Activated naive CD8-positive, alpha-beta T cell treated with anti-CD3 and anti-CD28 coated beads, Interleukin-2, amount 10 ng/mL, durations not matched to agents 7 days and 5 days (primary cell): Measurements from ENCODE around the gene PERM1. TPM values are rescaled to one million over a fixed set of nuclear protein-coding genes. Genes with fewer than 3 reads are reported as not detected.
"Not testable (repeated sequence)": the region's sequence is repeated elsewhere in the genome, so short reads cannot be mapped to it uniquely, and the experiment has no call there.

Source experiments
- ATAC-seq: fragments of 150-1000 bp; cut with Tn5 transposase; one replicate; pipeline ENCODE4 v1.10.0; 2021; ENCODE audit warnings: low read depth, moderate library complexity
- POLR2A ChIA-PET: fragments of 350-600 bp; sonication (Branson Sonifier 250); formaldehyde crosslinking; loops from one replicate; lab custom pipeline; 2021; ENCODE audit warnings: antibody characterized with exemption; lab: Charles Lee
- DNase-seq: peaks from one replicate; pipeline ENCODE4 v3.0.0; 2021
- H3K27ac Mint-ChIP-seq: one replicate; pipeline ENCODE4 v1.8.0; 2022; ENCODE audit warnings: mild to moderate bottlenecking, mixed read lengths
- H3K27me3 Mint-ChIP-seq: one replicate; pipeline ENCODE4 v1.8.0; 2022; ENCODE audit warnings: mild to moderate bottlenecking, moderate library complexity, mixed read lengths
- H3K36me3 Mint-ChIP-seq: one replicate; pipeline ENCODE4 v1.8.0; 2021; ENCODE audit warnings: mild to moderate bottlenecking, mixed read lengths
- H3K4me1 Mint-ChIP-seq: one replicate; pipeline ENCODE4 v1.8.0; 2021; ENCODE audit warnings: mixed read lengths
- H3K4me3 Mint-ChIP-seq: one replicate; pipeline ENCODE4 v1.8.0; 2022; ENCODE audit warnings: mild to moderate bottlenecking, moderate library complexity, mixed read lengths
- H3K9me3 Mint-ChIP-seq: one replicate; pipeline ENCODE4 v1.8.0; 2021; ENCODE audit warnings: mixed read lengths
- total RNA-seq, 2 experiments: library from RNA; stranded (reverse); gene quantifications; one replicate each; pipeline ENCODE4 v1.2.3, GENCODE V29; 2021

PERM1 gene
- total RNA-seq, 2 experiments from 2014 or later, result not detected

GRCh38 chr1:998745-998994 is 16.8 kb upstream of the PERM1 start:
- Mint-ChIP-seq H3K9me3 (no peaks in the 10 kb centered on the region), H3K4me1 (peaks cover 4% of the 10 kb centered on the region), H3K36me3 (no peaks in the 10 kb centered on the region), H3K27me3 (peaks cover 33% of the 10 kb centered on the region), H3K27ac (no peak overlapping the region), H3K4me3 (no peak overlapping the region)
- POLR2A ChIA-PET, result no interaction called here
- ATAC-seq (no peak), DNase-seq (no peak)

GRCh38 chr1:997993-998744 is 16.3 kb upstream of the PERM1 start:
- POLR2A ChIA-PET, result interaction anchor here (1.3 kb wide), 1 partner anchor 16 kb away, joined by 5 read pairs; the partner anchor contains the start of gene ISG15
- ATAC-seq (no peak), DNase-seq (no peak)
- Mint-ChIP-seq H3K27me3 (peaks cover 33% of the 10 kb centered on the region), H3K9me3 (no peaks in the 10 kb centered on the region), H3K27ac (no peak overlapping the region), H3K4me3 (no peak overlapping the region), H3K36me3 (no peaks in the 10 kb centered on the region), H3K4me1 (peaks cover 4% of the 10 kb centered on the region)

GRCh38 chr1:997713-997992 is 15.8 kb upstream of the PERM1 start:
- Mint-ChIP-seq H3K27me3 (peaks cover 33% of the 10 kb centered on the region), H3K9me3 (peaks cover 1% of the 10 kb centered on the region), H3K27ac (no peak overlapping the region), H3K4me3 (no peak overlapping the region), H3K36me3 (no peaks in the 10 kb centered on the region), H3K4me1 (peaks cover 4% of the 10 kb centered on the region)
- no peak for DNase-seq
- no peak for ATAC-seq
- POLR2A ChIA-PET, result interaction anchor here (1.3 kb wide), 1 partner anchor 16 kb away, joined by 5 read pairs; the partner anchor contains the start of gene ISG15

- Mint-ChIP-seq H3K4me3 (no peak overlapping the region), H3K36me3 (peaks cover 2% of the 10 kb centered on the region), H3K27me3 (peaks cover 37% of the 10 kb centered on the region), H3K4me1 (peaks cover 4% of the 10 kb centered on the region), H3K27ac (no peak overlapping the region), H3K9me3 (peaks cover 4% of the 10 kb centered on the region)
- ATAC-seq (no peak), DNase-seq (no peak)
- POLR2A ChIA-PET, result interaction anchor here (1.3 kb wide), 1 partner anchor 17 kb away, joined by 5 read pairs; the partner anchor contains the start of gene ISG15
Measured at GRCh38 chr1:996851-997712, 15.2 kb upstream of the PERM1 start.

GRCh38 chr1:995665-996633 is 14.1 kb upstream of the PERM1 start:
- Mint-ChIP-seq H3K4me3 (no peak overlapping the region), H3K9me3 (peaks cover 6% of the 10 kb centered on the region), H3K27me3 (peaks cover 39% of the 10 kb centered on the region), H3K27ac (peak overlapping the region; percentile 15), H3K36me3 (peaks cover 2% of the 10 kb centered on the region), H3K4me1 (peaks cover 9% of the 10 kb centered on the region)
- ATAC-seq (no peak), DNase-seq (no peak)
- POLR2A ChIA-PET, result no interaction called here

GRCh38 chr1:994546-994945 is 12.7 kb upstream of the PERM1 start:
- H3K9me3 Mint-ChIP-seq, H3K27ac Mint-ChIP-seq, H3K36me3 Mint-ChIP-seq, POLR2A ChIA-PET, H3K4me3 Mint-ChIP-seq, DNase-seq, ATAC-seq, H3K4me1 Mint-ChIP-seq: not testable (repeated sequence)
- peaks cover 41% of the 10 kb centered on the region for H3K27me3 Mint-ChIP-seq

GRCh38 chr1:993379-993995 is 11.6 kb upstream of the PERM1 start:
- Mint-ChIP-seq H3K9me3 (peaks cover 6% of the 10 kb centered on the region), H3K4me3 (no peak overlapping the region), H3K36me3 (peaks cover 4% of the 10 kb centered on the region), H3K27me3 (peaks cover 50% of the 10 kb centered on the region), H3K27ac (no peak overlapping the region), H3K4me1 (peaks cover 7% of the 10 kb centered on the region)
- no peak for DNase-seq
- ATAC-seq, result no peak
- POLR2A ChIA-PET, result no interaction called here

- Mint-ChIP-seq H3K9me3 (peaks cover 6% of the 10 kb centered on the region), H3K27ac (no peak overlapping the region), H3K4me1 (peaks cover 7% of the 10 kb centered on the region), H3K4me3 (no peak overlapping the region), H3K36me3 (peaks cover 4% of the 10 kb centered on the region), H3K27me3 (peaks cover 54% of the 10 kb centered on the region)
- POLR2A ChIA-PET, result no interaction called here
- ATAC-seq (no peak), DNase-seq (no peak)
Measured at GRCh38 chr1:992362-992761, 10.5 kb upstream of the PERM1 start.

GRCh38 chr1:991895-992294 is 10.0 kb upstream of the PERM1 start:
- Mint-ChIP-seq H3K36me3 (peaks cover 4% of the 10 kb centered on the region), H3K4me1 (peaks cover 7% of the 10 kb centered on the region), H3K27ac (no peak overlapping the region), H3K9me3 (peaks cover 6% of the 10 kb centered on the region), H3K4me3 (no peak overlapping the region), H3K27me3 (peaks cover 49% of the 10 kb centered on the region)
- ATAC-seq, result no peak
- POLR2A ChIA-PET, result no interaction called here
- DNase-seq, result no peak

GRCh38 chr1:991275-991674 is 9.4 kb upstream of the PERM1 start:
- H3K27ac Mint-ChIP-seq, ATAC-seq, H3K4me3 Mint-ChIP-seq, POLR2A ChIA-PET, H3K4me1 Mint-ChIP-seq, H3K9me3 Mint-ChIP-seq, H3K36me3 Mint-ChIP-seq, DNase-seq: not testable (repeated sequence)
- H3K27me3 Mint-ChIP-seq, result peaks cover 49% of the 10 kb centered on the region

- DNase-seq, ATAC-seq, H3K9me3 Mint-ChIP-seq, H3K4me3 Mint-ChIP-seq, H3K36me3 Mint-ChIP-seq, H3K27ac Mint-ChIP-seq, POLR2A ChIA-PET, H3K4me1 Mint-ChIP-seq: not testable (repeated sequence)
- H3K27me3 Mint-ChIP-seq, result peaks cover 46% of the 10 kb centered on the region
Measured at GRCh38 chr1:988061-988460, 6.2 kb upstream of the PERM1 start.

GRCh38 chr1:985126-985525 is 3.2 kb upstream of the PERM1 start:
- no peak for DNase-seq
- no peak overlapping the region for H3K4me3 Mint-ChIP-seq
- peaks cover 2% of the 10 kb centered on the region for H3K36me3 Mint-ChIP-seq
- H3K27ac Mint-ChIP-seq, result no peak overlapping the region
- no peaks in the 10 kb centered on the region for H3K9me3 Mint-ChIP-seq
- H3K27me3 Mint-ChIP-seq, result peaks cover 39% of the 10 kb centered on the region
- POLR2A ChIA-PET, result no interaction called here
- no peak for ATAC-seq
- H3K4me1 Mint-ChIP-seq, result no peaks in the 10 kb centered on the region

- Mint-ChIP-seq H3K4me3 (no peak overlapping the region), H3K36me3 (peaks cover 2% of the 10 kb centered on the region), H3K9me3 (no peaks in the 10 kb centered on the region), H3K4me1 (no peaks in the 10 kb centered on the region), H3K27ac (no peak overlapping the region), H3K27me3 (peaks cover 34% of the 10 kb centered on the region)
- DNase-seq (no peak), ATAC-seq (no peak)
- POLR2A ChIA-PET, result interaction anchor here (0.8 kb wide), 1 partner anchor 35 kb away, joined by 3 read pairs; no protein-coding TSS in a partner anchor
Measured at GRCh38 chr1:984476-984814, 2.6 kb upstream of the PERM1 start.
